Dermis blood vessel endothelial cell (primary cell): ENCODE data around the gene TNPO1. TPM values are rescaled to one million over a fixed set of nuclear protein-coding genes. Genes with fewer than 3 reads are reported as not detected.

Experiments
- DNase-seq: peaks from one replicate; pipeline ENCODE4 v3.0.0; 2010
- total RNA-seq: library from RNA; depleted of rRNA; stranded (reverse); fragments of >200 nt; gene quantifications from 2 replicates; pipeline ENCODE4 v1.2.3, GENCODE V29; 2014

Gene TNPO1
- total RNA-seq, 1 donor from 2014 or later = 475 TPM

- no peak for DNase-seq
Observed at GRCh38 chr5:72936893-72937292, 120.4 kb downstream of the TNPO1 start.

GRCh38 chr5:72937517-72938061 is 121.1 kb downstream of the TNPO1 start:
- peak; percentile 81 for DNase-seq

GRCh38 chr5:72938206-72938605 is 121.7 kb downstream of the TNPO1 start:
- peak; percentile 68 for DNase-seq

GRCh38 chr5:72940082-72940481 is 123.6 kb downstream of the TNPO1 start:
- no peak for DNase-seq

- no peak for DNase-seq
Observed at GRCh38 chr5:72943307-72943706, 126.8 kb downstream of the TNPO1 start.

GRCh38 chr5:72947498-72947897 is 131.0 kb downstream of the TNPO1 start:
- DNase-seq = no peak

GRCh38 chr5:72949481-72949880 is 133.0 kb downstream of the TNPO1 start:
- no peak for DNase-seq

- peak; percentile 65 for DNase-seq
Observed at GRCh38 chr5:72951671-72952468, 135.4 kb downstream of the TNPO1 start.

GRCh38 chr5:72954389-72954788 is 137.9 kb downstream of the TNPO1 start:
- no peak for DNase-seq

GRCh38 chr5:72955143-72955767 is 138.8 kb downstream of the TNPO1 start:
- DNase-seq = peak; percentile 83

- DNase-seq = peak; percentile 98
Observed at GRCh38 chr5:72955768-72956323, 139.4 kb downstream of the TNPO1 start, which contains the start of gene FCHO2. TSS of gene FCHO2 (plus strand) at chr5:72956041. CDS start at chr5:72956097, 56 bp downstream.

GRCh38 chr5:72956324-72957140 is 140.1 kb downstream of the TNPO1 start:
- peak; percentile 66 for DNase-seq

- no peak for DNase-seq
Observed at GRCh38 chr5:72957337-72957736, 140.9 kb downstream of the TNPO1 start.

GRCh38 chr5:72959257-72959656 is 142.8 kb downstream of the TNPO1 start:
- no peak for DNase-seq

Other genes with a start within 250 kb of the TNPO1 start
- gene FCHO2, start 139.4 kb downstream of the TNPO1 start, total RNA-seq = 26.2 and 31.8 TPM in 2 replicates